C4-2B (cell line): Measurements from ENCODE around the gene PLXDC1.
"Not testable (repeated sequence)": the region's sequence is repeated elsewhere in the genome, so short reads cannot be mapped to it uniquely, and the experiment has no call there.

Experiments used
- CTCF ChIP-seq: fragments of 450-650 bp; conservative IDR thresholded peaks from 2 replicates; pipeline ENCODE4 v1.5.1; 2017; ENCODE audit warnings: mild to moderate bottlenecking
- ZFX ChIP-seq: fragments of 450-650 bp; IDR thresholded peaks from 2 replicates; pipeline ENCODE4 v1.6.1; 2017

- not testable (repeated sequence) for TF ChIP-seq CTCF, ZFX
Observed at GRCh38 chr17:39052423-39052822, 99.0 kb downstream of the PLXDC1 start.
